AG09319 (cell line): Measurements from ENCODE around the gene CMTM4.
"Not testable (repeated sequence)": the region's sequence is repeated elsewhere in the genome, so short reads cannot be mapped to it uniquely, and the experiment has no call there.

ENCODE experiments used
- DNase-seq: peaks from one replicate; pipeline ENCODE4 v3.0.0-alpha.2; 2010; ENCODE audit warnings: low read depth; ENCODE audit errors: extremely low read depth
- TF ChIP-seq, protein P1 (sequence below): IDR thresholded peaks from 2 replicates; pipeline ENCODE4 v1.5.1; 2011; ENCODE audit warnings: low read depth, mild to moderate bottlenecking, inconsistent platforms, low read length, moderate library complexity

Gene CMTM4

DNA sequence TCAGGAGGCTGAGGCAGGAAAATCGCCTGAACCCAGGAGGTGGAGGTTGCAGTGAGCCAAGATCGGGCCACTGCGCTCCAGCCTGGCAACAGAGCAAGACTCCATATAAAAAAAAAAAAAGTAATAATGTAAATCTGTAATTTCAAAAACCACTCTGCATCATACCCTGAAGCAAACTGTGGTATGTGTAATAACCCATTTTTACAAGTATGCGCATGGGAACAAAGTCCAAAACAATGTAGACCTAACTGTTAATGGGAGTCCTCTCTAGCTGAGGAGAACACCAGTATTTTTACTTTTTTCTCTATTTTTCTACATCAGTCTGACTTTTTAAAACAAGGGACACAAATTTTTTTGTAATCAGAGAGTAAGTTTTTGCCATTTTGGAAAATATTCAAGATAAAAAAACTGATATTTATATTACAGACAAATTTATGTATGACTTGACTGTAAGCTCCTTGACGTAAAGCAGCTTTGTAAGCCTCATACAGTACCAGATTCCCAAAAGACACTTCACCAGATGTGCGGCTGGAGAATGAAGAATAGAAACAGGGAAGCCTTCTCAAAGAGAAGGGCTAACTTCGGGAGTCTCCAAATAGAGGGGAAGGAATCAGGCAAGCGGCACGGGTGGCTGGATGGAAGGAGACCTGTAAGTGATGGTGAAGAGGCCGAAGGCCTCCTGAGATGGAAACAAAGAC lies 25.7 kb downstream of the CMTM4 start:
- DNase-seq, result no peak
- TF ChIP-seq, protein P1, sequence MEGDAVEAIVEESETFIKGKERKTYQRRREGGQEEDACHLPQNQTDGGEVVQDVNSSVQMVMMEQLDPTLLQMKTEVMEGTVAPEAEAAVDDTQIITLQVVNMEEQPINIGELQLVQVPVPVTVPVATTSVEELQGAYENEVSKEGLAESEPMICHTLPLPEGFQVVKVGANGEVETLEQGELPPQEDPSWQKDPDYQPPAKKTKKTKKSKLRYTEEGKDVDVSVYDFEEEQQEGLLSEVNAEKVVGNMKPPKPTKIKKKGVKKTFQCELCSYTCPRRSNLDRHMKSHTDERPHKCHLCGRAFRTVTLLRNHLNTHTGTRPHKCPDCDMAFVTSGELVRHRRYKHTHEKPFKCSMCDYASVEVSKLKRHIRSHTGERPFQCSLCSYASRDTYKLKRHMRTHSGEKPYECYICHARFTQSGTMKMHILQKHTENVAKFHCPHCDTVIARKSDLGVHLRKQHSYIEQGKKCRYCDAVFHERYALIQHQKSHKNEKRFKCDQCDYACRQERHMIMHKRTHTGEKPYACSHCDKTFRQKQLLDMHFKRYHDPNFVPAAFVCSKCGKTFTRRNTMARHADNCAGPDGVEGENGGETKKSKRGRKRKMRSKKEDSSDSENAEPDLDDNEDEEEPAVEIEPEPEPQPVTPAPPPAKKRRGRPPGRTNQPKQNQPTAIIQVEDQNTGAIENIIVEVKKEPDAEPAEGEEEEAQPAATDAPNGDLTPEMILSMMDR, result no peak

- DNase-seq, result peak; percentile 36
- TF ChIP-seq, protein P1, result no peak
Observed at GRCh38 chr16:66668777-66669444, 27.6 kb downstream of the CMTM4 start.

- TF ChIP-seq, protein P1, result no peak
- no peak for DNase-seq
Observed at GRCh38 chr16:66667944-66668343, 28.6 kb downstream of the CMTM4 start.

DNA sequence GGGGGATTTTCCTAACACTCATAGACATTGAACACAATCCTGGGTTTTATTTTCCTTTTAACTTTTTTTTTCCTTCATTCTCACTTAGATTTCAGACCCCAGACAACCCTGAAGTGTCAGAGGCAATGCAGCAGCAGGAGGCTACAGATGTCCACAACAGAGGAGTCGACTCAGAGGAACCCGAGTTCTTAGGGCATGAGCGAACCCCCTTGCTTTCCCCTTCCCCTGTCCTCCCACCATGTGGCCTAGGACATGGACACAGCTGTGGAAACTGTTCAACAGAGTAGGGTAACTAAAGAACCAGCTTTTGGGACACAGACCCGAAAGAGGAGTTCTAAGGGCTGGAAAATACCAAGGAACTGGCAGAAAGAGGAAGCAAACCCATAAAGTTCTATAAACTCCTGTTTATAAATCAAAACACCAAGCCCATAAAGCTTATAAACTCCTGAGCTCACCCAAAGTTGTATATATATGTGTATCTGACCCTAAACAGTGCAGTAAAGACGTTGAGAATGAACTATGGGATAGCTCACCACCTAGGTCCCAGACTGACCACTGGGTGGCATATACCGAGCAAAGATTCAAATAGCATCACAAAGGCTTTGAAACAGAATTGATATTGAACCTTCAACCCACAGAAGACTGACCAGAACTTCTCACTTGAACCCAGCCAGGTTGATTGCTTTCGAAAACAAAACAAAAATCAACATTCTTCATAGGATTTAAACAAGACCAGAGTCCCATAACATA lies 33.9 kb downstream of the CMTM4 start:
- TF ChIP-seq, protein P1, result peak; percentile 66
- DNase-seq, result no peak

GRCh38 chr16:66661671-66662346 lies 34.7 kb downstream of the CMTM4 start:
- DNase-seq, result not testable (repeated sequence)

DNA sequence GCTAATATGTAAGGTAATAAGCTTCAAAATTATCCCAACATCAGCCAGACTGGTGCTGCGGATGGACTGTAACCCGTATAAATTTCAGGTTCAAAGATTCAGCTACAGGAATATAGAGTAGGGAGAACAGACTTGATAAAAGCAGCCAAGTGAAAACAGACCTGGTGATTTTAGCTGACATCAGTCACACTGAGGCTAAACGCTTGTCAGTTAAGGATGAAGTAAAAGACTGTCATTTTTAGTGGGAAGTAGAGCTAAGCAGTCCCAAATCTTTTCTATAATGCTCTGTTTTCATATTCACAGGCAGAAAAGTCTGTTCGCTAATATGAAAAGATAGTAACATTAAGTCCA lies 35.4 kb downstream of the CMTM4 start:
- DNase-seq, result no peak
- TF ChIP-seq, protein P1, result no peak

DNA sequence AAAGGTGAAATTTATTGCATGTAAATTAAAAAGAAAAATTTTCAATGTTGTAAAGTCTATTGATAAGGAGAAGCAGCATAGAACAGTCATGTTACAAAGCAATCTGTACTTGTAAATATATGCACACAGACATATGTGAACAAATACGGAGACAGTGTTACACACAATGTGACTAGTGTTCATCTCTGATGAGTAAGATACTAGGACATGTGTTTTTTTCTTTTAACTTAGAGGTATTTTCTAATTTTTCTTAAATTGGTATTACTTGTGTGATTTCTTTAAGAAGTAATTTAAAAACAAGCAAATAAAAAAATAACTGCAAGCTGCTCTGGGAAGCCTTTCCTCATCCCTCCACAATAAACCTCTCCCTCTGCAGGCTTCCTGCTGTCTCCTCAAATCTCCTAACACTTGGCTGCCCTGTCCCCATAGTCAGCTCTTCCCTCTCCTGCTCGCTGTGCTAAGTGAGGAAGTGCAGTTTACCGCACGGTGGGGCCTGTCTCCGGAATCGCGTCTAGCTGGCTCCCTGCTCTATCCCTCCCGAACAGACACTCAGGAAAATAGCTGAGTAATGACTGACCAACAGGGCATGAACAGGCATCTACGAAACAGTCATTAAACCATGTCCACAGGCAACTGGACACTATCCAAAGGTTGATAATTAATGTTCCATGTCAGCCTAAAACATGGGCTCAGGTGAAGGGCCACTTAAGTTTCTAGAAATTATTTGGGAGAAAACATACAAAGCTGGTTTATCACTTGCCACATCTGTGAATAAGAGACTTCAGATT lies 35.9 kb downstream of the CMTM4 start:
- peak; percentile 39 for DNase-seq
- TF ChIP-seq, protein P1, result peak; percentile 43
